GM21786 (cell line): ENCODE data around the gene MERTK.
"Not testable (repeated sequence)": the region's sequence is repeated elsewhere in the genome, so short reads cannot be mapped to it uniquely, and the experiment has no call there.

Source experiments
- ATAC-seq: cut with Tn5 transposase; IDR thresholded peaks from one replicate; pipeline ENCODE4 v1.9.1; 2021; ENCODE audit not compliant: unreplicated experiment

MERTK gene

DNA sequence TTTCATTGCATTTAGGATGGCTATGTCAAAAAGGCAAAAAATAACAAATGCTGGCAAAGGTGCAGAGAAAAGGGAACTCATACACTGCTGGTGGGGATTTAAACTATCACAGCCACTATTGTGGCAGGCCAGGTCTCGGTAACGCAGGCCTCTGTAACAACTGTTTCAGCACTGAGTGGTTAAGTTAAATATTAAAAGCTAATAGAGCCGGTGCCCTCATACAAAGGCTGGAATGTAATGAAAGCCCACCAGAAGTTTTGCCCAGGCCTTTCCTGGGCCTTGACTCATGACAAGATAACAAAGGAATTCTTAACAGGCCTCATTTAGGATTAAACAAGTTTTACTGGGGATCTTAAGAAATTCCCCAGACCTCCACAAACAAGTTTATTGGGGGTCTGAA lies 10.7 kb downstream of the MERTK start:
- no peak for ATAC-seq

DNA sequence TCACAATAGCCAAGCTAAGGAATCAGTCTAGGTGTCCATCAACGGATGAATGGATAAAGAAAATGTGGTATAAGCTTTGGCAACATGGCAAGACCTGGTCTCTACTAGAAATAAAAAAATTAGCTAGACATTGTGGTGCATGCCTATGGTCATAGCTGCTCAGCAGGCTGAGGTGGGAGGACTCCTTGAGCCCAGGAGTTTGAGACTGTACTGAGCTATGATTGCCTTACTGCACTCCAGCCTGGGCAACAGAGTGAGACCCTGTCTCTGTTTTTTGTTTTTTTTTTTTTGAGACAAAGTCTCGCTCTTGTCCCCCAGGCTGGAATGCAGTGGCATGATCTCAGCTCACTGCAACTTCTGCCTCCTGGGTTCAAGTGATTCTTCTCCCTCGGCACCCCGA lies 11.6 kb downstream of the MERTK start:
- not testable (repeated sequence) for ATAC-seq

DNA sequence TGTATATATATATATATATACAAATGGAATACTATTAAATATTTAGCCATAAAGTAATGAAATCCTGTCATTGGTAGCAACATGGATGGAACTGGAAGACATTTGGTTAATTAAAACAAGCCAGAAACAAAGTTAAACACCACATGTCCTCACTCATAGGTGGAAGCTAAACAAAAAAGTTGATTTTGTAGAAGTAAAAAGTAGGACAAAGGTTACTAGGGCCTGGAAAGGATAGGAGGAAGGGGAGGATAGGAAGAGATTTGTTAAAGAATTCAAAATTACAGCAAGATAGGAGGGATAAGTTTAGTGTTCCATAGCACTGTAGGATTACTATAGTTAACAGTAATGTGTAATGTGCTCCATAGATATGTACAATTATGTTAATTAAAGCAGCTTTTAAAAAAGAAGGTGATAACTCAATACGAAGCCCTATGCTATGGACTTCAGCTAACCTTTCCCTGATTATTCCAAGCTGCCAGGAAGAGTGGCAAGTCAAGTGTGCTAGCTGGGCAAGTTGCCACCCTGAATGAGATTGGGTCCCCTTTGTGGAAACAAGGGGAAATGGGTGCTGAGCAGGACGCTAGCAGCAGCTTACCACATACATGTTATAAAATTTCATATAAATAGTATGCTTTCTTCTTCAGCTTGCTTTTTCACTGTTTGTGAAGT lies 12.3 kb downstream of the MERTK start:
- no peak for ATAC-seq

DNA sequence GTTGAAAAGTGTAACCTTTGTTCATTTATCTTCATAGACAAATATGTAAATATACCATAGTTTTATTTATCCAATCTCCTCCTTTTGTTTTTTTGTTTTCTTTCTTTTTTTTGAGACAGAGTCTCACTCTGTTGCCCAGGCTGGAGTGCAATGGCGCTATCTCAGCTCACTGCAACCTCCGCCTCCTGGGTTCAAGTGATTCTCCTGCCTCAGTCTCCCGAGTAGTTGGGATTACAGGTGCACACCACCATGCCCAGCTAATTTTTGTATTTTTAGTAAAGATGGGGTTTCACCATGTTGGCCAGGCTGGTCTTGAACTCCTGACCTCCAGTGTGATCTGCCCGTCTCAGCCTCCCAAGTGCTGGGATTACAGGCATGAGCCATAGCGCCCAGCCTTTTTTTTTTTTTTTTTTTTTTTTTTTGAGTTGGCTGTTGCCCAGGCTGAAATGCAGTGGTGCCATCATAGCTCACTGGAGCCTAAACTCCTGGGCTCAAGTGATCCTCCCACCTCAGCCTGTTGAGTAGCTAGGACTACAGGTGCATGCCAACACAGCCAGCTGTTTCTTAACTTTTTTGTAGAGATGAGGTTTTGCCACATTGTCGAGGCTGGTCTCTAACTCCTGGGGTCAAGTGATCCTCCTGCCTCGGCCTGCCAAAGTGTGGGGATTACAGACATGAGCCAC lies 13.0 kb downstream of the MERTK start:
- ATAC-seq = not testable (repeated sequence)

DNA sequence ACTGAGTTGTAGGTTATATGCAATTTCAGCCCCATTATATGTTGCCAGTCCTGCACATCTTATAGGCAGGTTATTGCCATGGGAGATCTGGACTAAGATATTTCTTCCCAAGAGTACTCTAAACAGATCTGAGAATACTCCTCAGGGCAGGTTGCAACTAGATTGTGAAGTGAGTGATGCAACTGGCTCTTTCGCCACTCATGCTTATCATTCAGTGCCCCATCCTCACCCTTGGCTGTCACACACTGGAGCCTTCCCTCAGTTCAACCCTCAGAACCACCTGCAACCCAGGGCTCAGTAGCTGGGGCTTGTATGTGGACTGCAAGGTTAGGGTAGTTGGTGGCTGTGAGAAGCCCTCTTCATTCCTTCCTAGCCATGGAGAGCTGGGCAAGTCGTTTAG lies 14.1 kb downstream of the MERTK start:
- no peak for ATAC-seq

DNA sequence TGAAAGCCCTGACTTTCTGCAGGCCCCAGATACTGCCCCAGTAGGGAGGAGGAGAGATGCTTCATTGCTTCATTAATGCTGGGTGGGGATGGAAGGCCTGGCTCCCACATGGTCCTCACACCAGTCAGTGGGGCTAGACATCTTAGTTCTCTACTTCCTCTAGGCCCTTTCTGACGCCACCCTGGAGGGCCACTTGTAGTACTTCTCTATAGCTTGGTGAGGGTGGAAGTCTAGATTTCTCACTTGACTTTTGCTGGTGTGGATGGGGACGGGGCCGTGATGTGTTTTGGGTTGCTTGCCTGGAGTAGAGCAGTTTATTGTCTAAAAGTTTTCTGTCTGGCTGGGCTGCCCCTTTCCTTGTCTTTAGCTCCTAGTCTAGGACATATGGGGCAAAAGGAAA lies 18.7 kb downstream of the MERTK start:
- no peak for ATAC-seq

DNA sequence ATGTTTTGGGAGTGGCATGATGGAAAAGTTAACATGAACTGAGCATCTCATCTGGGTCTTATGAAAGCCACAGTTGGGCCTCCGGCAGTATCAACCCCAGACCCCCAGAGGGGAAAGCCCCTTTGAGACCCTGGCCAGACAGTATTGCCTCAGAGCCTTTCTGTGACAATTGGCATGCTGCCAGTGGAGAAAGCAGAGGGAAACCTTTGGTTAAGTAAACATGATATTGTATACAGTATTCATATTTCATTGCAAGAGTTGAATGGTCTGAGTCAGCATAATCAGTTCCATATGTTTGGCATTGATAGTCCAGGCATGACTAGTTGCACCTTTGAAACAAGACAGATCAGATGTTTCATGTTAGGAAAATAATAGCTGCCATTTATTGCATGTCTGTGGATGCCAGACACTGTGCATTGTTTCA lies 20.0 kb downstream of the MERTK start:
- ATAC-seq = no peak

DNA sequence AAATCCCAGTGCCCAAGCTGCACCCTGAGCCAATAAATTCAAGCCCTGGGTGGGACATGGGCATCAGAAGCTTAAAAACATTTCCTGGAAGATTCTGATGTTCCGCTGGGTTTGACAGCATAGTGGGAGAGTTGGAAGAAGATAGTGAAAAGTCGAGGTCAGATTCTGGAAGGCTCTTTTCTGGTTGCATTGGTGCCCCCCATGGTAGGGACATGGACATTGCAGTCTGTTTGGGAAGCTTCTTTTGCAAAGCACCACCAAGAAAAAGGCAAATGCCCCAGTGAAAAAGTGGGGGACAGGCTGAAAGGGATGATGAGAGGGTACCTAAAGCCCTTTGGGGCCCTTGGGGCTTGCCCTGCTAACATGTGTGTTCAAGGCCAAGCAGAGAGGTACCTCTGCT lies 21.0 kb downstream of the MERTK start:
- ATAC-seq = no peak

DNA sequence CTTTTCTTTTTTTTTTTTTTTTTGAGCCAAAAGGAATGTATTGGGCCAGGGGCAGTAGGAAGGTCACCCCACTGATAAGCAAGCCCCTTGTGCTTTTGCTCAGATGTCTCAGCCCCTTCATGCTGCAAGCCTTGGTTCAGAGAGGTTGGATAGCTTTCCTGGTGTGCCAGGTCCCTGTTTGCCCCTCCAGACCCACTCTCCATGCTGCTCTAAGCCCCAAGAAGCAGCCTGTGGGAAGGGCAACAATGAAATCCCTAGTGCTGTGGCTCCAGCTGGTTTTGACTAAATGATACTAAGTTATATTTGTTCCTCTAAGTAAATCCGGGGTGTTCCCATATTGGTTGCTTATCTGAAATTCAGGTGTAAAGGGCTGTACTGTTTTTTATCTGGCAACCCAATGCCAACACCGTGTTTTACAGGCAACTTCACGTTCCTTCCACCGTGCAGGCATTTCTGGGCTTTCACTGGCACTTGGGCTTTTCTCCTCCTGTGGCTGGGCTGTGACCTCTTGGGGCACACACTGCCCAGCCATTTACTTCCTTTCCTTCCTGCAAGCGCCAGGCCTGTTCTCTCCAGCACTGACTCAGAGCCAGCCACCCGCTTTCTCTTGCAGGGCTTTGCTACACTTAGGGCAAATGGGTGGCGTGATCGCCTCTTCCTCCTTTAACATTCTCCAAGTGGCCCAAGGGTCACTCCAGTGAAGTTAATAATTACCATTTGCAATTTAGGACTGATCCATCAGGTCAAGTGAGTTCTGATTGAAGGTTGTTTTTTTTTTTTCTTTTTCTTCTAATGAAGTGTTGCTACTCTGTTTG lies 21.6 kb downstream of the MERTK start:
- no peak for ATAC-seq

DNA sequence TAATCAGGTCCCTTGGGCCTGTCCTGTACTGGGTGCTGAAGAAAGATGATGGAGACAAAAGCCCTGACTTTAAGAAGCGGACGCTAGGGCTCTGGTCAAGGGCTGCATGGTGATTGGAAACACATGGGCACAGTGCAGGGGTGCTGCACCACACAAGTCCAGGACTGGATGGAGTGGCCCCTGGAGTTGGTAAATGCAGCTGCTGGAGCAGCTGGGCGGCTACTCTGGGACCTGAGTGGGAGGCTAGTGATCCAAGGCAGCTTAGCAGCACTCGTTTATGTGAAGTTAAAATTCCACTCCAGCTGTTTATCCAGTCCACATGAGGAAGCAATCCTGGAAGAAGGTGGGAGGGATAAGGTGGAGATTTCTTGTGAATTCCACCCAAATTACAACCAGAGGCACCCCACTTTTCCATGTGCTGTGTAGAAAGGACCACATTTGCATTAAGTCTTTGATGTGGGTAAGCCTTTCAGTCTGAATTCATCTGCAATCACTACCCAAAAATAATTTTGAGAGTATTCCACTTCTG lies 24.9 kb downstream of the MERTK start:
- ATAC-seq = no peak

DNA sequence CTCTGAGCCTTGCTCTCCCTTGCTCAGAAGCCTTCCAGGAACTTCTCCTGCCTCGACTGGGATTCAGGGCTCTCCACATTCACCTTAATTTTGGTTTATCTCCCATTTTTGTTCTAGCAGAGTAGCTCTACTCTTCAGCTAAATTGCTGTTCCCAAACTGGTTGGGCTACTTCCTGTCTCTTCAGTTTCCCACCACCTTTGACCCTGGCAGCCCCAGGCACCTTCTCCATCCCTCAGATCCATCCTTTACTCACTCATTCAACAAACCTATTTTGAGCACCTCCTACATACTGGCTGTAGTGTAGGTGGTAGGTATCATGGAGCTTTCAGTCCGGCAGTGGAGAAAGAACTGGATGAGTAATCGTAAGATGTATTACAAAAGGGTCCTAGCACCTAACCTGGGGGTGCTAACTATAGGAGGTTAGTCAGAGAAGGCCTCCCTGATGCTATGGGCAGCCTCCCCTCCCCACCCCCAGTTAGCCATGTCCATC lies 26.3 kb downstream of the MERTK start:
- no peak for ATAC-seq

DNA sequence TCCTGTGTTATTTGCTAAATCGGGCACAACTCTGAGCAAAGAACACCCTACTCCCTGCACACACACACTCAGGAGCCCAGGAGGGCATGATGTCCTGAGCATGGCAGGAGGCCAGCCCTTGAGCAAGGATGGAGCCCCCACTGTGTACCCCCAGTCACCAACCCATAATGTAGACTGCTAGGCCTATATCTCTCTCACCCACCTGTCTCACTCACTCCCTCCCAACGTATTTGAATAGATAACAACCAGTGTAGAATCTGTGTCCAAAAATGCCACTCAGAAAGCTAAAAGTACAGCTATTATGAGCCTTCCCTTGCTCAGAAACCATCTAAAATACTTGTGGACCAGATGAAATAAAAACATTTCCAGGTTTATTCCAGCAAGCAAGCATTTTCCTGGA lies 29.3 kb downstream of the MERTK start:
- ATAC-seq = no peak

DNA sequence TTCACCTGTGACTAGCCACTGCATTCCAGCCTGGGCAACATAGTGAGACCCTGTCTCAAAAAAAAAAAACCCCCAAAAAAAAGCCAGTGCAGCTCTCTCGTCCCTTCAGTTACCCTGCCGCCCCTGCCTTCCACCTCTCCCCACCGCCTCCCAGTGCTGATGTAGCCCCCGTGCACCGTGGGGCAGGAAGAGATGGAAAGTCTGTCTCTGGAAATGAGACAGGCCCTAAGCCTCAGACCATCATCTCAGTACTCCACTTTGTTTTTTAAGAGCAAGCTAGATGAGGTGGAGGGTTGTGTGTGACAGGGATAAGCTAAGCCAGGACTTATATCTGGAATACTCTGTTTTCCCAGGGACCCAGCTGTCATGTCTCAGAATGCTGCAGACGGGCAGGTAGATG lies 32.0 kb downstream of the MERTK start:
- ATAC-seq = no peak

DNA sequence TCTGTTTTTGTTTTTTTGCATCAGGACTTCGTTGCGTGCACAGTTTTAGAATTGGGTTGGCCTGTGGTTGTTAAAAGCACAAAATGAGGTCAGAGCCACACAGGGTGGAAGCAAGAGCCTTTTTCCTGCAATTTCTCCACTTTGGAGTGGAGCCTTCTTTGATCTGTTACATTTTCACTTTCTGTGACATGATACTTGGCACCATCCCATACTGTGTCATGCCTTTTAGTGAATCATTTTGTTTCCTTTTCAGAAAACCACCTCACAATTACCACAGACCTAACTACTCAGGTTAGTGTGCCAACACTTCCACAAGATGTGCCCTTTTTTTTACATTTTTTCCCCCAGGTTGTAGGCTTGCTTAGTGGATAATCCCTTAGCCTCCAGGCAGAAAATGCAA lies 32.5 kb downstream of the MERTK start:
- no peak for ATAC-seq

DNA sequence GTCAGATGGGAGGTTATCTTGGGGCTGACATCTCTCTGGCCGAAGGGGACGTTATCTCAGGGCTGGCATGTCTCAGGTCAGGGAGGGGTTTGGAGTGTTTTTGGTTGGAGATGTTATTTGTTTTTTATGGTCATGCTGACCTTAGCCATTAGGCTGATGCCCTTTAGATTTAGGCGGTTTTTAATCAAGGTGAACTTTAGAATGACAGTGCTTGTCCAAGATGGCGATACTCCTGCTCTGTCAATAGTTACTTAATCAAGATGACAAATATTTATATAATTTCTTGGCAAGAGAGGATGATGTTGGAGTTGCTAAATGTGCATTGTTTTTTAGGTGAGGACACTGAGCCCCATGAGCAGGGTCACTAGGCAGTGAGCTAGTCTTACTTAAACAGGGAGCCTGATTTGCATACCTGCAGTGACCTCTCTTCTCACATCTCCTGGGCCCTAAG lies 34.5 kb downstream of the MERTK start:
- ATAC-seq = no peak

DNA sequence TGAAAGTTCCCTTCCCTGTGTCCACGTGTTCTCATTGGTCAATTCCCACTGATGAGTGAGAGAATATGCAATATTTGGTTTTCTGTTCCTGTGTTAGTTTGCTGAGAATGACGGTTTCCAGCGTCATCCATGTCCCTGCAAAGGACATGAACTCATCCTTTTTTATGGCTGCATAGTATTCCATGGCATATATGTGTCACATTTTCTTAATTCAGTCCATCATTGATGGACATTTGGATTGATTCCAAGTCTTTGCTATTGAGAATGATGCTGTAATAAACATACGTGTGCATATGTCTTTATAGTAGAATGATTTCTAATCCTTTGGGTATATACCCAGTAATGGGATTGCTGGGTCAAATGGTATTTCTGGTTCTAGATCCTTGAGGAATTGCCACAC lies 35.5 kb downstream of the MERTK start:
- ATAC-seq = not testable (repeated sequence)

DNA sequence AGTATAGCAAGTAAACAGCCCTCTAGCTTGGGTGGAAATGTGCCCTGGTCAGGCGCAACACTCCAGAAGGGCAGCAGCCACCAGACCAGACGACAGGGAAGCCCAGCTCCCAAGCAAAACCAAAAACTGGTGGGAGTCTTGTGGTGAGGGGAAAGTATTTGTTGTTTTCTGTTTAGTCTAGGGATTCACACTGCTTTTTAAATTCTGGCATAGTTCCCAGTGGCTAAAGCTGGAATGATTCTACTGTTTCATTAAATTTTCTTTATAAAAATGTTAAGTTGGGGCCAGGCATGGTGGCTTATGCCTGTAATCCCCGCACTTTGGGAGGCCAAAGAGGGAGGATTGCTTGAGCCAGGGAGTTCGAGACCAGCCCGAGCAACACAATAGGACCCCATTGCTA lies 38.5 kb downstream of the MERTK start:
- no peak for ATAC-seq

DNA sequence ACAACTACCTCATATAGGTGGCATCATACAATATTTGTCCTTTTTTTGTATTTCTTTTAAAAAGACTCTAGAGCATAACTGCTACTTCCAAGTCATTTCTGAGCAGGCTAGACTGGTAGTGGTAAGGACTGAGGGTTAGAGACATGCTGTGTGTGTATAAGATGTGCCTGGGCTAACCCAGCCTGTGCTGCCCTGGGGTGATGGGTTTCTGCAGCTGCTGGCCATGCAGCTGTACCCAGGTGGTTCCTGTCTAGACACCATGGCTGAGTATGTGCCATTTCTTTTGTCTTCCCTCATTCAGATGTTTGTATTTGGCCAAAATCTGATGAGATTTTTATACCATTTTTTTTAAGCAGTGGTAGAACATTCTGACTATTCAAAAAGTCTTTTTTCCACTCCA lies 40.0 kb downstream of the MERTK start:
- no peak for ATAC-seq

DNA sequence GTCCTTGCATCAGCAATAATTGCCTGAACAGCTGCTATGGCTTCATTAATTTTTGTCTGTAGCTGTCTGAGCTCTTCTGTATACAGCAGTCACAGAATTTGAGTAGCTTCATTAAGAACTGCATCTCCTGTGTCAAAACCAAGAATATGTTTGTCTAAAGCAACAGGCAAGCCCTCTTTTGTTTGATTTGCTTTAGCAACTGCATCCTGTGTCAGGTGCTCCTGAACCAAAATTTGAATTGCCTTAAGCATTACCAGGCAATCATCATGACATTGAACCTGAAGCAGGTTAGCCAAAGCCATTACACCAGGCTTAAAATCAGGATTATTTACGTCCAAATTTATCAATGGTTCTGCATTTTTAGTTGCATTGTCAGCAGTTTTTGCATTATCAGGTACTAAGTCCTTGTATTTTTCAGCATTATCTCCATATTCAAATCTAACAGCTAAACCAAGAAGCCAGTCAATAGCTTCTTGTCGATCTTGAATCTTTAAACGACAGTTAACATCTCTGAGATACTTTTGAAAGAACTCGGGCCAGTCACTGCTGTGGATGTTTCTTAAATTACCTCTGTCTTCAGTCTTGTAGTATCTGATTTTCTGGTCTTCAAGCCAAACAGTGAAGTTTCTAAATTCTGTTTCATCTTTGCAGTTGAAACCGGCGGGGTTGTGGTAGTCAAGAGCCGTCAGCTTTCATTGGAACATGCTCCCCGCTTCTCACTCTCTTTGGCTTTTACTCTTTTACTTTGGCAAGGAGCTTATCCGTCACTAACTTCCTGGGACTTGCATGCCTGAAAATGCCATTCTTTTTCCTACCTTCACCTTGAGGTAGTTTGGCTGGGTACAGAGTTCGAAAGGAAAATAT lies 42.2 kb downstream of the MERTK start:
- ATAC-seq = no peak

DNA sequence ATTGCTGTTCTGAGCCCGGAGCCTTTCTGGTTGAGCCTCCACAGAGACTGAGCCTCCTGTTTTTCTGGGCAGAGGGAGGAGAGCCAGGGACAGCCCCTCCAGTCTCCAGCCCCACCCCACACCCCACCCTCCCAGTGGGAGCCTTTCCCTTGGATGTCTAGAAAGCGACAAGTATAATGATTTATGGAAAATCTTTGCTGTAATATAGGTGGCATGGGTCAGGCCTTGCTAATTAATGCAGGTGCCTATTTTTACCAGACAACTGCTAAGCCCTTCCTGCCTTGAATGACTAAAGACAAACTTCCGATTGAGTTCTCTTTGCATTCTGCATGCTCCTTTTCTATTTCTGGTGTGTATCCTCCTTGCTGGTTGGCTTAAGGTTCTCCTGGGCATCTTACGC lies 43.1 kb downstream of the MERTK start:
- no peak for ATAC-seq
